Ramos (cell line): ENCODE measurements around the gene PLXDC2.
"Not testable (repeated sequence)": the region's sequence is repeated elsewhere in the genome, so short reads cannot be mapped to it uniquely, and the experiment has no call there.

Experiments
- in situ Hi-C: fragments of 300-500 bp; cut with MboI; formaldehyde crosslinking; loops from one replicate; pipeline ENCODE4 v1.14.3; 2022; ENCODE audit warnings: low sequenced_read_pairs; ENCODE audit not compliant: unreplicated experiment

Gene PLXDC2

GRCh38 chr10:20157314-20157713 is 341.1 kb downstream of the PLXDC2 start:
- in situ Hi-C loops = no loop called here

DNA sequence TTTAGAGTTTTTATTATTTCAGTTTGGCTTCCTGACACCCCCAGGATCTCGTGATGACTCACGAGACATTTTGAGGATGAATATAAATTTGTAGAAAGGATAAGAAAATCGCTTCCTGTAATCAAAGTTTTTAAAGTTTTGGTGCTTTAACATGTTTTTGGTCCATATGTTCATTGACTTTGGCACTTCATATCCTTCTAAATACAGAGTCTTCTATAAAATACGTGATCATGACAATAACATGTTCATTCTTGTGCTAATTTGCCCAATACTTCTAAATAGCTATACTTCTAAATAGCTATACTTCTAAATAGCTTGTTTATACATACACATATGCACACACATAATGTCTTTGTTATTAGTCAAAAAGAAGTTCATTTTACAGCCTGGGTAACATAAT is 341.9 kb downstream of the PLXDC2 start:
- in situ Hi-C loops = no loop called here

GRCh38 chr10:20162123-20162522 is 345.9 kb downstream of the PLXDC2 start:
- in situ Hi-C loops = no loop called here

- in situ Hi-C loops = no loop called here
Observed at GRCh38 chr10:20166096-20166675, 350.0 kb downstream of the PLXDC2 start.

GRCh38 chr10:20170661-20171060 is 354.4 kb downstream of the PLXDC2 start:
- in situ Hi-C loops = no loop called here

- in situ Hi-C loops = no loop called here
Observed at GRCh38 chr10:20173046-20173445, 356.8 kb downstream of the PLXDC2 start.

GRCh38 chr10:20175719-20176118 is 359.5 kb downstream of the PLXDC2 start:
- in situ Hi-C loops = no loop called here

DNA sequence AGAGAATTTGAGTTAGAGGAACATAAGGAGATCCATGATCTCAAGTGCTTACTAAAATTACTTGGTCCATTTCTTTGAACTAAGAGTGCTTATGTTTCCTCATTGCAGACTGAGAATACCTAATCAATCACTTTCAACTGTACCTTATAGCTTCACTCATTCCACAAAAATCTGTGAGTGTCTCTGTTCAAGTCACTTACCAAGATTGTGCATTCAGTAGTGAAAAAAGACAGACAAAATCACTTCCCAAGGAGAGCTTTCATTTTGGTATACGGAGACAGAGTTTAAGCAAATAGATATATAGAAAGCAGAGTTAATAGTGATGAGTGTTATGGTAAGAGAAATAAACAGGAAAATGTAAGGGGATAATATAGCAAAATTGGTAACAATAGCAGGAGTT is 364.5 kb downstream of the PLXDC2 start:
- in situ Hi-C loops = no loop called here

- in situ Hi-C loops = no loop called here
Observed at GRCh38 chr10:20181434-20181833, 365.2 kb downstream of the PLXDC2 start.

DNA sequence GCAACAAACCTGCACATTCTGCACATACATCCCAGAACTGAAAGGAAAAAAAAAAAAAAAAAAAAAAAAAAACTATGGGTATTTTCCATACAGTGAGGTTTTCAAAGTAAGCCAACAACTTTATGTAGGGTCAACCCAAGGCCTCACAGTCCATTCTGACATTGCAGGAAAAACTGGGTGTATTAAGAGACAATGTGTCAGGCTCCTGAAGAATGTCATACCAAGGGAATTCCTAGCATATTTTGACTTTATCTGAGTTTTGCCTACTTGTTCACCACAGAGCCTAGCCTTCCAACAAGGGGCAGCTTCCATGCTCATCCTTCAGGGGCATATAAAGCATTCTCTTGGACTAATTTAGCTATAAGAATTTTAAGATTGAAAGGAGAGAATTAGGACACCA is 368.9 kb downstream of the PLXDC2 start:
- in situ Hi-C loops = no loop called here

DNA sequence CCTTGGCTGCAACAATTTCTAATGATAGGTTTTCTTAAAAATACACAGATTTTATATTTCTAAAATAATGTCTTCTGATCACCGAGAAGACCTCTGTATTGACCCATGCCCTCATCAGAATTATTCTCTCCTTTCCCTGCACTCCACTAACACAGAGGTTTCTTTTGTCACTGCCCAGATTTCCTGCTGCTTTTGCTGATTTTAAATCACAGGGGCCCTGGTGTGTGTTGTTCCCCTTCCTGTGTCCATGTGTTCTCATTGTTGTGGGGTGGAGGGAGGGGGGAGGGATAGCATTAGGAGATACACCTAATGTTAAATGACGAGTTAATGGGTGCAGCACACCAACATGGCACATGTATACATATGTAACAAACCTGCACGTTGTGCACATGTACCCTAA is 375.2 kb downstream of the PLXDC2 start:
- in situ Hi-C loops = not testable (repeated sequence)

DNA sequence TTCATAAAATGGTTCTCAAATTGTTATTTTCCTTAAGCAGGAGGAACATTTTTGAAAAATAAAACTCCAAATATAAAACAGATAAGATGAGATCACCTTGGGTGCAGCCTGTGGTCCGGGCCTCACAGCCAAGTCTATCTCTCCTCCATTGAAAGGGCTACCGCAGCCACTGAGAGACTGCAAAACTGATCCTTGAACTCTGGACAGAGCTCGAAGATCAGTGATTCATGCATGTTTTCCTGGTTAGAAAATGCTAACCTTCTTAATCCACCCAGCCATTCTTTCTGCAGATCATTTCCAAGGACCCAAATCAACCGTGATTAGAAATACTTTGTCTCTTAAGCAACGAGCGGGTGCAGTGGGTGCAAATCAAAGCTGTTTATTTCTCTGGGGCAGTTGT is 378.8 kb downstream of the PLXDC2 start:
- in situ Hi-C loops = no loop called here

DNA sequence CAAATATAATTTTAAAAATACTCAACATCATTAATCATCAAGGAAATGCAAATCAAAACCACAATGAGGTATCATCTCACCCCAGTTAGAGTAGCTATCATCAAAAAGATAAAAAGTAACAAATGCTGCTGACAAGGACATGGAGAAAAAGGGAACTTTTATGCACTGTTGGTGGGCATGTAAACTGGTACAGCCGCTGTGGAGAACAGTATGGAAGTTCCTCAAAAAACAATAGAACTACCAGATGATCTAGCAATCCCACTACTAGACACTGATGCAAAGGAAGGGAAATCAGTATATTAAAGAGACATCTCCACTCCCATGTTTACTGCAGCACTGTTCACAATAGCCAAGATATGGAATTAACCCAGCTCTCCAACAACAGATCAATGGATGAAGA is 384.5 kb downstream of the PLXDC2 start:
- in situ Hi-C loops = no loop called here

GRCh38 chr10:20202337-20202736 is 386.1 kb downstream of the PLXDC2 start:
- in situ Hi-C loops = no loop called here

DNA sequence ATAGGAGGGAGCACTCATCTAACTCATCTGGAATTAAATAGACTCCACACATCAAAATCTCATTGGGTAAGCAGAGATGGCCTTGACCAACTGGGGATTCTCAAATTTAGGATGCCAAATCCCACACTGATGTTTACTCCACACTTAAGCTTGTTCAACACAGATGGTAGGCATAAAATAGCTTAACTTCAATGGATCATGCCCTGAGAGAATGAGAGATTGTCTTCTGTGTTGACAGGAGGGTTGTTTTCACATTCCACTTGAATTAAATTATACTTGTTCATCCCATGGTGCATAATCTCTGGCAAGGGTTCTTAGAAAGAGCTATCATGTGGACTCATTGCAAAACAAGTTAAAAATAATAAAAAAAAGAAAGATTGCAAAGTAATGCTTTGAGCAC is 391.4 kb downstream of the PLXDC2 start:
- in situ Hi-C loops = no loop called here

DNA sequence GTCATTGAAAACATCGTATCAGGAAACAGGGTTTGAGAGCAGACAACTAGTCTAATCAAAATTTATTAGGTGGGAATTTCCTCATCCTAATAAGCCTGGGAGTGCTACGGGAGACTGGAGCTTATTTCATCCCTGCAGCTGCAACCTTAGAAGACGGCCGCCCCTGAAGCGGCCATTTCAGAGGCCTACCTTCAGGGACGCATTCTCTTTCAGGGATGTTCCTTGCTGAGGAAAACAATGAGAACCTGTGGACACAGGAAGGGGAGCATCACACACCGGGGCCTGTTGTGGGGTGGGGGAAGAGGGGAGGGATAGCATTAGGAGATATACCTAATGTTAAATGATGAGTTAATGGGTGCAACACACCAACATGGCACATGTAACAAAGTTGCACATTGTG is 392.9 kb downstream of the PLXDC2 start:
- in situ Hi-C loops = not testable (repeated sequence)

GRCh38 chr10:20215547-20216152 is 399.4 kb downstream of the PLXDC2 start:
- in situ Hi-C loops = no loop called here

DNA sequence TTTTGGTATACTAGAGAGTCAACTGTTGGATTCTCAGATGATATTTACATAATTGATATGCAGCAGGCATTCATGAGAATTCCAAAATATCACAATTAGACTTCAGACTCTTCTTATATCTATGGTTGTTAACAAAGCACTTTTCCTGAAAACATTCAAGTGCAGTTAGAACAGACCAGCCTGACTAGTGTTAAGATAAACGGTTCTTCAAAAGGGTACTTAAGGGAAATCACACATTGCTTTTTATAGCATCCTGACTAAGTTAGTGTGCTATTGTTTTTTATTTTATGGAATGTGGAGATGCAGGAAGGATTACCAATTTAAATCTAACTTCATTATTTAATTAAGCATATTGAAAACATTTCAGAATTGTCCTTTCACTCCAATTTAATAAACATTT is 405.1 kb downstream of the PLXDC2 start:
- in situ Hi-C loops = no loop called here

GRCh38 chr10:20228729-20229128 is 412.5 kb downstream of the PLXDC2 start:
- in situ Hi-C loops = no loop called here

DNA sequence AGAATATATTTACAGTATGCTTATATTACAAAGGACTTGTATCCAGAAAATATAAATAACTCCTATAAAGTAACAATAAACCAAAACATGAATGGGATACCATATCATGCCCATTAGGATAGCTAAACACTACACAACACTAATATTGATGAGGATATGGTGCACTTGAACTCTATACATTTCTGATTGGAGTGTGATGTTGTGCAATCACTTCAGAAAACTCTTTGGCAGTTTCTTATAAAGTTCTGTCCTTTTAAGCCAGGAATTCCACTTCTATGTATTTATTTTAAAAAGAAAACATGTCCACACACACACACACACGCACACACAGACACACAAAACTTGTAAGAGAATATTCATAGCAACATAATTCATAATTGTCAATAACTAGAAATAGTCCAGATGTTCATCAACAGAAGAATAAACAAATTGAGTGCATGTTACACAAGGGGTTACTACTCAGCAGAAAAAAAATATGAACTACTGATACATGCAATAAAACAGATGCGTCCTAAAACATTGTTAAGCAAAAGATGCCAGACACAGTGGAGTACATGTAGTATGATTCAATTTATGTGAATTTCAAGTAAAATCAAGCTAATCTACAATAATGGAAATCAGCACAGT is 416.0 kb downstream of the PLXDC2 start:
- in situ Hi-C loops = no loop called here

DNA sequence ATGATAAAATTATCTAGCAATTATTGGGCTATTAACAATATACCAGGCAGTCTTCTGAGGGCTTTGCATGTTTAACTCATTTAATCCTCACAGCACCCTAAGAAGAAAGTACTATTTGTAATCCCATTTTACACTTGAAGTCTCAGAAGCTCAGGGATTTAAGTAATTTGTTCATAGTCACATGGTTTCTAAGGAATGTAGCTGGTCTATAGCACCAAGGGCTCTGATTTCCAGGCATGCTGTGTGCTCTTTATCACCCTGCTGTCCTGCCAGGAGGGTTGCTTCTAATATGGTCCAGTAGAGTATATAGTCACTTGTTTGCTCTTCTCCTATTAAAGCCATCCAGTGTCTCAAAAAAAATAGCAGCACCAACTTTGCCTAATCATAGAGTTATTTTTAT is 417.2 kb downstream of the PLXDC2 start:
- in situ Hi-C loops = no loop called here

DNA sequence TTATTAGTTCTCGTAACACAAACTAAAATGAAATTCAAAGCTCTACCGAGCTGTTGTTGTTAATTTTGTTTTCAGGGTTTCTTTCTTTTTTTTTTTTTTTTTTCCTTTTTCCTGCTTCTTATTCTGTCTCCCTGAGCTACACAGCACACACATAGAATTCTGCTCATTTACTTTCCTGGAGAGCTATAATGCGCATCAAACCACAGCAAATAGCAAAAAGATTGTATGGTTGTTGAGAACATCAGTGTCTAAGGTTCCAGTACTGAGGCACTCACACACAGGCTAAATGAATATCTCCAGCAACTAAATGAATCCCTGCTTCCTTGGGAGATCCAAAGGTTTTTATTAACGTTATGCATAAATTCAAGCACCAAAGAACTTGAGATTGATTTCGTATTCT is 418.3 kb downstream of the PLXDC2 start:
- in situ Hi-C loops = no loop called here
